Measurements from ENCODE around the gene NCKAP5. TPM values are rescaled to one million over a fixed set of nuclear protein-coding genes. Genes with fewer than 3 reads are reported as not detected.

NCKAP5 gene
- total RNA-seq, 1 donor from 2014 or later: not detected

- no peak for DNase-seq
- Mint-ChIP-seq H3K36me3 (ENCODE audit: low read depth) (no peaks in the 10 kb centered on the region), H3K4me3 (no peak overlapping the region), H3K27ac (no peak overlapping the region), H3K27me3 (no peaks in the 10 kb centered on the region), H3K4me1 (no peaks in the 10 kb centered on the region), H3K9me3 (no peaks in the 10 kb centered on the region)
- intact Hi-C loops (cut with micrococcal nuclease): no loop called here
Measured at GRCh38 chr2:133591164-133591563, 22.9 kb upstream of the NCKAP5 start.

GRCh38 chr2:133589456-133589855, 21.2 kb upstream of the NCKAP5 start:
- intact Hi-C loops (cut with micrococcal nuclease): no loop called here
- Mint-ChIP-seq H3K27me3 (no peaks in the 10 kb centered on the region), H3K9me3 (no peaks in the 10 kb centered on the region), H3K4me3 (no peak overlapping the region), H3K4me1 (no peaks in the 10 kb centered on the region), H3K27ac (no peak overlapping the region), H3K36me3 (ENCODE audit: low read depth) (no peaks in the 10 kb centered on the region)
- DNase-seq: no peak

- DNase-seq: no peak
- H3K4me3 Mint-ChIP-seq: no peak overlapping the region
- H3K36me3 Mint-ChIP-seq (ENCODE audit: low read depth): no peaks in the 10 kb centered on the region
- no peaks in the 10 kb centered on the region for H3K9me3 Mint-ChIP-seq
- H3K4me1 Mint-ChIP-seq: no peaks in the 10 kb centered on the region
- no peaks in the 10 kb centered on the region for H3K27me3 Mint-ChIP-seq
- H3K27ac Mint-ChIP-seq: no peak overlapping the region
- intact Hi-C loops (cut with micrococcal nuclease): no loop called here
Measured at GRCh38 chr2:133588144-133588543, 19.9 kb upstream of the NCKAP5 start.

- no peaks in the 10 kb centered on the region for H3K4me1 Mint-ChIP-seq
- no peak overlapping the region for H3K4me3 Mint-ChIP-seq
- no peak overlapping the region for H3K27ac Mint-ChIP-seq
- no peaks in the 10 kb centered on the region for H3K9me3 Mint-ChIP-seq
- DNase-seq: no peak
- intact Hi-C loops (cut with micrococcal nuclease): no loop called here
- H3K36me3 Mint-ChIP-seq (ENCODE audit: low read depth): no peaks in the 10 kb centered on the region
- no peaks in the 10 kb centered on the region for H3K27me3 Mint-ChIP-seq
Measured at GRCh38 chr2:133586978-133587377, 18.7 kb upstream of the NCKAP5 start.

GRCh38 chr2:133581010-133581760, 12.9 kb upstream of the NCKAP5 start:
- Mint-ChIP-seq H3K4me3 (no peak overlapping the region), H3K27me3 (no peaks in the 10 kb centered on the region), H3K4me1 (no peaks in the 10 kb centered on the region), H3K9me3 (no peaks in the 10 kb centered on the region), H3K27ac (no peak overlapping the region), H3K36me3 (ENCODE audit: low read depth) (no peaks in the 10 kb centered on the region)
- no peak for DNase-seq
- intact Hi-C loops (cut with micrococcal nuclease): no loop called here

GRCh38 chr2:133579274-133579673, 11.0 kb upstream of the NCKAP5 start:
- Mint-ChIP-seq H3K36me3 (ENCODE audit: low read depth) (no peaks in the 10 kb centered on the region), H3K27me3 (no peaks in the 10 kb centered on the region), H3K4me1 (no peaks in the 10 kb centered on the region), H3K27ac (no peak overlapping the region), H3K9me3 (no peaks in the 10 kb centered on the region), H3K4me3 (no peak overlapping the region)
- intact Hi-C loops (cut with micrococcal nuclease): no loop called here
- DNase-seq: no peak

- intact Hi-C loops (cut with micrococcal nuclease): no loop called here
- no peak for DNase-seq
- Mint-ChIP-seq H3K9me3 (no peaks in the 10 kb centered on the region), H3K4me1 (no peaks in the 10 kb centered on the region), H3K27me3 (no peaks in the 10 kb centered on the region), H3K36me3 (ENCODE audit: low read depth) (no peaks in the 10 kb centered on the region), H3K4me3 (no peak overlapping the region), H3K27ac (no peak overlapping the region)
Measured at GRCh38 chr2:133576714-133577113, 8.5 kb upstream of the NCKAP5 start.

- no peaks in the 10 kb centered on the region for H3K36me3 Mint-ChIP-seq (ENCODE audit: low read depth)
- H3K4me1 Mint-ChIP-seq: no peaks in the 10 kb centered on the region
- H3K27me3 Mint-ChIP-seq: no peaks in the 10 kb centered on the region
- no peak for DNase-seq
- H3K27ac Mint-ChIP-seq: no peak overlapping the region
- intact Hi-C loops (cut with micrococcal nuclease): no loop called here
- no peaks in the 10 kb centered on the region for H3K9me3 Mint-ChIP-seq
- no peak overlapping the region for H3K4me3 Mint-ChIP-seq
Measured at GRCh38 chr2:133574620-133575019, 6.4 kb upstream of the NCKAP5 start.

GRCh38 chr2:133574186-133574585, 5.9 kb upstream of the NCKAP5 start:
- no peaks in the 10 kb centered on the region for H3K36me3 Mint-ChIP-seq (ENCODE audit: low read depth)
- H3K9me3 Mint-ChIP-seq: no peaks in the 10 kb centered on the region
- no peak overlapping the region for H3K4me3 Mint-ChIP-seq
- no peak for DNase-seq
- intact Hi-C loops (cut with micrococcal nuclease): no loop called here
- no peak overlapping the region for H3K27ac Mint-ChIP-seq
- peaks cover 3% of the 10 kb centered on the region for H3K27me3 Mint-ChIP-seq
- H3K4me1 Mint-ChIP-seq: no peaks in the 10 kb centered on the region

GRCh38 chr2:133573491-133574162, 5.4 kb upstream of the NCKAP5 start:
- no peak overlapping the region for H3K4me3 Mint-ChIP-seq
- DNase-seq: no peak
- intact Hi-C loops (cut with micrococcal nuclease): no loop called here
- no peak overlapping the region for H3K27ac Mint-ChIP-seq
- no peaks in the 10 kb centered on the region for H3K4me1 Mint-ChIP-seq
- peaks cover 6% of the 10 kb centered on the region for H3K27me3 Mint-ChIP-seq
- H3K36me3 Mint-ChIP-seq (ENCODE audit: low read depth): no peaks in the 10 kb centered on the region
- no peaks in the 10 kb centered on the region for H3K9me3 Mint-ChIP-seq

GRCh38 chr2:133571249-133571648, 3.0 kb upstream of the NCKAP5 start:
- intact Hi-C loops (cut with micrococcal nuclease): no loop called here
- Mint-ChIP-seq H3K4me3 (no peak overlapping the region), H3K4me1 (no peaks in the 10 kb centered on the region), H3K27ac (no peak overlapping the region), H3K36me3 (ENCODE audit: low read depth) (no peaks in the 10 kb centered on the region), H3K27me3 (peaks cover 18% of the 10 kb centered on the region), H3K9me3 (no peaks in the 10 kb centered on the region)
- no peak for DNase-seq

GRCh38 chr2:133570542-133570941, 2.3 kb upstream of the NCKAP5 start:
- intact Hi-C loops (cut with micrococcal nuclease): no loop called here
- Mint-ChIP-seq H3K36me3 (ENCODE audit: low read depth) (no peaks in the 10 kb centered on the region), H3K27me3 (peaks cover 18% of the 10 kb centered on the region), H3K4me1 (no peaks in the 10 kb centered on the region), H3K9me3 (no peaks in the 10 kb centered on the region), H3K27ac (no peak overlapping the region), H3K4me3 (no peak overlapping the region)
- DNase-seq: no peak

- H3K27me3 Mint-ChIP-seq: peaks cover 18% of the 10 kb centered on the region
- intact Hi-C loops (cut with micrococcal nuclease): no loop called here
- no peaks in the 10 kb centered on the region for H3K36me3 Mint-ChIP-seq (ENCODE audit: low read depth)
- H3K27ac Mint-ChIP-seq: no peak overlapping the region
- H3K9me3 Mint-ChIP-seq: no peaks in the 10 kb centered on the region
- H3K4me1 Mint-ChIP-seq: no peaks in the 10 kb centered on the region
- H3K4me3 Mint-ChIP-seq: no peak overlapping the region
- no peak for DNase-seq
Measured at GRCh38 chr2:133569286-133569830, 1.1 kb upstream of the NCKAP5 start.

- Mint-ChIP-seq H3K27me3 (peaks cover 18% of the 10 kb centered on the region), H3K27ac (no peak overlapping the region), H3K36me3 (ENCODE audit: low read depth) (no peaks in the 10 kb centered on the region), H3K4me1 (no peaks in the 10 kb centered on the region), H3K4me3 (no peak overlapping the region), H3K9me3 (no peaks in the 10 kb centered on the region)
- DNase-seq: no peak
- intact Hi-C loops (cut with micrococcal nuclease): no loop called here
Measured at GRCh38 chr2:133568598-133568997, 335 bp upstream of the NCKAP5 start.

Measured in activated CD4-positive, alpha-beta T cell treated with anti-CD3 and anti-CD28 coated beads, Interleukin-2, amount 10 ng/mL, durations not matched to agents 24 days and 14 days (primary cell).